Measurements from ENCODE around the gene ACACA. TPM values are rescaled to one million over a fixed set of nuclear protein-coding genes. Genes with fewer than 3 reads are reported as not detected.

ACACA gene
- total RNA-seq, 1 donor: 72.7 TPM

DNA sequence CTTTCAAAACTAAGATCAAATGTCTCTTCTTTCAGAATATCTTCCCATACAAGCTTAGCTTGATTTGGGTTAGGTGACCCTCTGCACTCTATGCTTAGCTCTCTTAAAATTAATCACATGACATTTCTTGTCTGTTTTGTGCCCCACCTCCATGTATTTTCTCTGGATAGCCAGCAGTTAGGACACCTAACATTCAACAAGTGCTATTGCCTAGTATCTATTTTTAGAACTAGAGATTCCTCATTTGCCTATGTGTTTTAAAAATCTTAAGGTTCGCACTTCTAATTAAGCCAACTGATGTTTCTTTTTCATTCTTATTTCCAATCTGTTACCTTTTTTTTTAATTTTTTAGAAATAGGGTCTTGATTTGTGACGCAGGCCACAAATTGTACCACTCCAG, 160.6 kb downstream of the ACACA start:
- no peak overlapping the region for H3K4me3 ChIP-seq (ENCODE audit: low read depth, low read length)
- no peak for DNase-seq (ENCODE audit: low read depth)
- TF ChIP-seq, protein P1, sequence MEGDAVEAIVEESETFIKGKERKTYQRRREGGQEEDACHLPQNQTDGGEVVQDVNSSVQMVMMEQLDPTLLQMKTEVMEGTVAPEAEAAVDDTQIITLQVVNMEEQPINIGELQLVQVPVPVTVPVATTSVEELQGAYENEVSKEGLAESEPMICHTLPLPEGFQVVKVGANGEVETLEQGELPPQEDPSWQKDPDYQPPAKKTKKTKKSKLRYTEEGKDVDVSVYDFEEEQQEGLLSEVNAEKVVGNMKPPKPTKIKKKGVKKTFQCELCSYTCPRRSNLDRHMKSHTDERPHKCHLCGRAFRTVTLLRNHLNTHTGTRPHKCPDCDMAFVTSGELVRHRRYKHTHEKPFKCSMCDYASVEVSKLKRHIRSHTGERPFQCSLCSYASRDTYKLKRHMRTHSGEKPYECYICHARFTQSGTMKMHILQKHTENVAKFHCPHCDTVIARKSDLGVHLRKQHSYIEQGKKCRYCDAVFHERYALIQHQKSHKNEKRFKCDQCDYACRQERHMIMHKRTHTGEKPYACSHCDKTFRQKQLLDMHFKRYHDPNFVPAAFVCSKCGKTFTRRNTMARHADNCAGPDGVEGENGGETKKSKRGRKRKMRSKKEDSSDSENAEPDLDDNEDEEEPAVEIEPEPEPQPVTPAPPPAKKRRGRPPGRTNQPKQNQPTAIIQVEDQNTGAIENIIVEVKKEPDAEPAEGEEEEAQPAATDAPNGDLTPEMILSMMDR (IDR thresholded peaks at IDR 0.05; ENCODE audit: insufficient read depth, low read length): no peak

DNA sequence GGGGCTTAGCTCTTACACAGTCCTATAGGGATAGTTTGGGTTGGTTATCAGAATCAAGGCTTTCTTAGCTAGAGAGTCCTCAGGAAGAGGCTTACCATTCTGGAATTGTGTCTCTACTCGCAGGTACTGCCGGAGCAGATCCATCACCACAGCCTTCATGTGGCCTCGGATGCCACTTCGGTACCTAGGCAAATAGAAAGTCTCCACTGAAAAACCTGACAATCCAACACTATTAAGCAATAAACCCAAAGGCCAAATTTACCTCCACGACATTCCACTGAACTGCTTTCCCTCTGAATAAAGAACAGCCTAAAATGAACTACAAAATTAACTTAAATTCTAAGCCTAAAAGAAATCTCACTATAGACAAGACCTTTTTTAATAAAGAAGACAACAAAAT, 166.3 kb downstream of the ACACA start:
- no peak for DNase-seq (ENCODE audit: low read depth)
- no peak overlapping the region for H3K4me3 ChIP-seq (ENCODE audit: low read depth, low read length)
- TF ChIP-seq, protein P1 (IDR thresholded peaks at IDR 0.05; ENCODE audit: insufficient read depth, low read length): no peak

DNA sequence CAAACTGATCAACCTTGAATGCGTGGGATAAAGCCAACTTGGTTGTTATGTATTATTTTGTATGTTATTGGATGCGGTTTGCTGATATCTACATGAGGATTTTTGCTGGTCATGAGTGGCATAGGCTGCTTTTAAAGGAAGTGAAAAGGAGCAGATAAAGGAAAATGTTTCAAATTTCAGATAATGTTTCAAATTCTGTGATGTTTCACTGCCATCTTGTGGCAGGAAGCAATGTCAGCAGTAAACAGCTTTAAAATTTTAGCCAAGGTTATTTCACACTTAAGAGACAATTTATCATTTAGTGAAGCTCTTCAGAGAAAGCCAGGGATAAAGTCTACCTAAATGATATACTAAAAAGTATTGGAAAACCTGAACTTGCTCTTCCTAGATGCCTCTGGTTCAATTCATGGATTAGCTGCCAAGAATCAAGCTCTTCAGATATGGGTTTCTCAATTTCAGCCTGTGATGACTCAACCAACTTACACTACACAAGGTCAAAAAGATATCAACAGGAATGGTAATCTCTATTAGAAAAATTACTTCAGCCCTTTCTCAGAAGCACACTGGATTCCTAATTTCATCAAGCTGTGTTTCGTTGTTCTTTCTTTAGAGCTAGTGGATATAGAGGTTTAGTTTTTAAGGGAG, 166.8 kb downstream of the ACACA start:
- TF ChIP-seq, protein P1 (IDR thresholded peaks at IDR 0.05; ENCODE audit: insufficient read depth, low read length): peak; percentile 69
- peak; percentile 77 for DNase-seq (ENCODE audit: low read depth)
- no peak overlapping the region for H3K4me3 ChIP-seq (ENCODE audit: low read depth, low read length)

DNA sequence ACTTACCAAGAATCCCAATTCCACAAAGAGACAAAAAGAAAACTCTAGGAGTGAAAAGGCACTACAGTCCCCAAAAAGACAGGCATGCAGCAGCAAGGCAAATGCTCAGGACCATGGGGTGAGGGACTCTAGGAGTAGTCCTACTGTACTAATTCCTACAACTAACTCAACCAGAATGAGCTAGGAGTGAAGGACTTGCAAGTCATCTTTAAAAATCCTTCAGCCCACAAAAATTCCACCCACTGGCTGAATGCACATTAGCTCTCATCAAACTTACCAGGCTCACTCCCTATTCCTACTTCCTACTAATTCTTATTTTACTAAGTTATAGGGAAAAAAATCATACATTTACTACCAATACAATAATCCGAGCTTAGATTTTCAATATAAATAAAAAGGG, 172.5 kb downstream of the ACACA start:
- TF ChIP-seq, protein P1 (IDR thresholded peaks at IDR 0.05; ENCODE audit: insufficient read depth, low read length): no peak
- no peak for DNase-seq (ENCODE audit: low read depth)
- no peak overlapping the region for H3K4me3 ChIP-seq (ENCODE audit: low read depth, low read length)

DNA sequence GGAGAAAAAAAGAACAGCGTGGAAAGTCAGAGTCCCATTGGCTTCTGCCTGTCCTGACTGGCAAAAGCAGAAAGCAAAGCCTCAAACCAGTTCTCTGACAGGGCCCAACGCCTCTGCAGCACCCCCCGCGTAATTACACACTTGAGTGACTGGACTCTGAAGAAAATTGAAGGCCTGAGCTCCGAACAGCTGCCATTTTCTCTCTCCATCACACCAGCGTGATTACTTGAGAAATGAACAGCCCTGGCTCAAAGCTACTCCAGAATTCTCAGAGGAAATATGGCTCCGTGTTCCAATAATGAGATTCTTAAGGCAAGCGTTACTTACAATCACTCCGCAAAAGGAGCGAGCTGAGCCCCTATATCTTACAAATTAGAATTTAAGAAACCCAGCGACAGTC, 173.6 kb downstream of the ACACA start:
- no peak for DNase-seq (ENCODE audit: low read depth)
- TF ChIP-seq, protein P1 (IDR thresholded peaks at IDR 0.05; ENCODE audit: insufficient read depth, low read length): no peak

DNA sequence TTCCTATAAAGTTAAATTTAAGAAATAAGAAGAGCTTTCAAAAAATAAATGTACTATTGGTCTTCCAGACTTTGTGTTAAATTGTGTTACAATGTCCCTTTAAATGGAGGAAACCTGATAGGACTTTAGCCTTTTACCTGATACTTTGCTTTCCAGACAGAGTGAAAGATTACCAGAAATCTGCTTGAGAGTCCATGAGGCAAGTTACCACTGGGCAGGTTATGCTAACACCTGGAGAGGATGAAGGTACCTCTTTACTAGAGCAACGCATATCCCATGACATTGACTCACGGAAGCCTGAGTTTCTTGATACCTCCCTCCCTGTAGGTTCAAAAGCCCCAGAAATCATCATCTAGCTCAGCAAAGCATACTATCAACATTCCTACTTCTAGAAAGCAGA, 174.7 kb downstream of the ACACA start:
- TF ChIP-seq, protein P1 (IDR thresholded peaks at IDR 0.05; ENCODE audit: insufficient read depth, low read length): no peak
- H3K4me3 ChIP-seq (ENCODE audit: low read depth, low read length): no peak overlapping the region
- DNase-seq (ENCODE audit: low read depth): no peak

More for the DNA sequence above, 173.6 kb downstream of the ACACA start:
- no peak overlapping the region for H3K4me3 ChIP-seq (ENCODE audit: low read depth, low read length)

DNA sequence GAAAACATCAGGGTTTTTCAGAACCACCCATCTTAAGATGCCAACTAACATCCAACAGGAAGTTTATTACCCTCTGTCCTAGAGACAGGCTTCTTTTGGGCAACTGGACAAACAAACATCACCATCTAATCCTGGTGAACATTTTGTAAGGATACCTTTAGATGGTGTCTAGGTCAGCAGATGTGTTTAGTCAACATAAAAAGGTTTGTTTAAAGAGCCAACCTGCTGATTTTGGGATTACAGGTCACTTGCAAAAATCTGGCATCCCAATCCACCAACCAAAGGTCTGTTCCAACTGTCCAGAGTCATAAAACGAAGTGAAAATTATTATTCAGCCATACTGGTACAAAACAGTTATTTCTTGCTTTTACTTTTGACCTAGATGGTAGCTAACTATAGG, 176.0 kb downstream of the ACACA start:
- no peak for DNase-seq (ENCODE audit: low read depth)
- TF ChIP-seq, protein P1 (IDR thresholded peaks at IDR 0.05; ENCODE audit: insufficient read depth, low read length): no peak
- no peak overlapping the region for H3K4me3 ChIP-seq (ENCODE audit: low read depth, low read length)

All from fibroblast of the aortic adventitia (primary cell).